ENCODE results near the gene LYPD8.
"Not testable (repeated sequence)": the region's sequence is repeated elsewhere in the genome, so short reads cannot be mapped to it uniquely, and the experiment has no call there.

LYPD8 gene

GRCh38 chr1:248755517-248755916 lies at the start of gene LYPD8:
Gene LYPD8, minus strand, starts transcription at chr1:248755759. Its CDS starts 4,678 bp downstream, at chr1:248751081.
- no peak for DNase-seq

GRCh38 chr1:248804771-248805681 lies 49.5 kb upstream of the LYPD8 start:
- DNase-seq: no peak

- not testable (repeated sequence) for DNase-seq
Measured at GRCh38 chr1:248803501-248803900, 47.9 kb upstream of the LYPD8 start.

- DNase-seq: no peak
Measured at GRCh38 chr1:248802454-248802853, 46.9 kb upstream of the LYPD8 start.

- no peak for DNase-seq
Measured at GRCh38 chr1:248800459-248800858, 44.9 kb upstream of the LYPD8 start.

- no peak for DNase-seq
Measured at GRCh38 chr1:248798791-248799190, 43.2 kb upstream of the LYPD8 start.

- not testable (repeated sequence) for DNase-seq
Measured at GRCh38 chr1:248794663-248795062, 39.1 kb upstream of the LYPD8 start.

GRCh38 chr1:248793592-248793991 lies 38.0 kb upstream of the LYPD8 start:
- no peak for DNase-seq

- no peak for DNase-seq
Measured at GRCh38 chr1:248792342-248792741, 36.8 kb upstream of the LYPD8 start.

GRCh38 chr1:248791010-248791409 lies 35.5 kb upstream of the LYPD8 start:
- DNase-seq: no peak

GRCh38 chr1:248790456-248790855 lies 34.9 kb upstream of the LYPD8 start:
- no peak for DNase-seq

GRCh38 chr1:248789337-248789736 lies 33.8 kb upstream of the LYPD8 start:
- DNase-seq: not testable (repeated sequence)

GRCh38 chr1:248788327-248788726 lies 32.8 kb upstream of the LYPD8 start:
- DNase-seq: no peak

GRCh38 chr1:248787430-248787829 lies 31.9 kb upstream of the LYPD8 start:
- DNase-seq: no peak

- DNase-seq: no peak
Measured at GRCh38 chr1:248786156-248786555, 30.6 kb upstream of the LYPD8 start.

- DNase-seq: no peak
Measured at GRCh38 chr1:248783367-248783766, 27.8 kb upstream of the LYPD8 start.

- no peak for DNase-seq
Measured at GRCh38 chr1:248782416-248783141, 27.0 kb upstream of the LYPD8 start.

- DNase-seq: no peak
Measured at GRCh38 chr1:248779350-248779749, 23.8 kb upstream of the LYPD8 start.

GRCh38 chr1:248778906-248779305 lies 23.3 kb upstream of the LYPD8 start:
- DNase-seq: no peak

- DNase-seq: no peak
Measured at GRCh38 chr1:248776991-248777390, 21.4 kb upstream of the LYPD8 start.

GRCh38 chr1:248775441-248775840 lies 19.9 kb upstream of the LYPD8 start:
- DNase-seq: no peak

GRCh38 chr1:248759644-248760043 lies 4.1 kb upstream of the LYPD8 start:
- no peak for DNase-seq

- DNase-seq: no peak
Measured at GRCh38 chr1:248758352-248758751, 2.8 kb upstream of the LYPD8 start.

- no peak for DNase-seq
Measured at GRCh38 chr1:248757784-248758195, 2.2 kb upstream of the LYPD8 start.
